ENCODE data around the gene RNU5B-1. TPM values are rescaled to one million over a fixed set of nuclear protein-coding genes. Genes with fewer than 3 reads are reported as not detected.

Gene RNU5B-1
- polyA plus RNA-seq, 4 donors: not detected

DNA sequence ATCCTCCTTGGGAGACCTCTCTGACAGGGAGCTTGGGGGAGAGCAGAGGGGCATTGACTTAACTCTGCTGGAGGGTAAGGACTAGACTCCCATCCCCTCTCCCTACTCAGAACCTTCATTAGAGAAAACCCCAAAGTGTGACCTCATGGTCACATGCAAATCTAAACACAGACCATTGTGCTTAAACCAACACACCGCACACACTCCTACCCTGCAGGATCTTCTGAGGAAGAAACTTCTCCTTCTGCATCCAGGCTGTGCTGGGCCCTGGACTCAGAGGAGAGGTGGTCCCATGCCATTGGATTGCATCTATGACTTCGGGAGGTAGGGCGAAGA lies 17.0 kb upstream of the RNU5B-1 start:
- no peak for DNase-seq (ENCODE audit: low read depth in 4 of 4, low spot score in 3 of 4)

DNA sequence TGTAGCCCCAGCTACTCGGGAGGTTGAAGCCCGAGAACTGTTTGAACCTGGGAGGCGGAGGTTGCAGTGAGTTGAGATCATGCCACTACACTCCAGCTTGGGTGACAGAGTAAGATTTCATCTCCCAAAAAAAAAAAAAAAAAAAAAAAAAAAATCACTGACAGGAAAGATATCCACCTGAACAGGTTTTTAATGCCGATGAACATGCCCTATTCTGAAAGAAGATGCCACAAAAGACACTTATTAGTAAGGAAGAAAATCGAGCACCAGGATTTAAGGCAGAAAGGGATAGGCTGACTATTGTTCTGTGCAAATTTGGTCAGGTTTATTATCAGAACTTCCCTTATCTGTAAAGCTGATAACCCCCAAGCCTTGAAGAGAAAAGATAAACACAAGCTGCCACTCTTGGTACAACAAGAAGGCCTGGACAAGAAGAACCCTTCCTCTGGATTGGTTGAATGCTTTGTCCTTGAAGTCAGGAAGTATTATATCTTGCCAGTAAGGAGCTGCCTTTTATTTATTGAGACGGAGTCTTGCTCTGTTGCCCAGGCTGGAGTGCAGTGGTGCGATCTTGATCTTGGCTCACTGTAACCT lies 15.1 kb upstream of the RNU5B-1 start:
- no peak for DNase-seq (ENCODE audit: low read depth in 4 of 4, low spot score in 3 of 4)

GRCh38 chr15:65290228-65290627 lies 14.2 kb upstream of the RNU5B-1 start:
- no peak for DNase-seq (ENCODE audit: low read depth in 4 of 4, low spot score in 3 of 4)

- DNase-seq (ENCODE audit: low read depth in 4 of 4, low spot score in 3 of 4): no peak
These were observed 11.4 kb upstream of the RNU5B-1 start for GRCh38 chr15:65292938-65293518.

GRCh38 chr15:65298731-65299130 lies 5.7 kb upstream of the RNU5B-1 start:
- DNase-seq (ENCODE audit: low read depth in 4 of 4, low spot score in 3 of 4): no peak

GRCh38 chr15:65300924-65301441 lies 3.5 kb upstream of the RNU5B-1 start:
- DNase-seq (ENCODE audit: low read depth in 4 of 4, low spot score in 3 of 4): no peak

- DNase-seq (ENCODE audit: low read depth in 4 of 4, low spot score in 3 of 4): no peak
These were observed 2.4 kb upstream of the RNU5B-1 start for GRCh38 chr15:65302061-65302460.

GRCh38 chr15:65303687-65304380 lies 643 bp upstream of the RNU5B-1 start:
- peak in 1 of 4 donors; percentile 70 for DNase-seq (ENCODE audit: low read depth in 4 of 4, low spot score in 3 of 4)

DNA sequence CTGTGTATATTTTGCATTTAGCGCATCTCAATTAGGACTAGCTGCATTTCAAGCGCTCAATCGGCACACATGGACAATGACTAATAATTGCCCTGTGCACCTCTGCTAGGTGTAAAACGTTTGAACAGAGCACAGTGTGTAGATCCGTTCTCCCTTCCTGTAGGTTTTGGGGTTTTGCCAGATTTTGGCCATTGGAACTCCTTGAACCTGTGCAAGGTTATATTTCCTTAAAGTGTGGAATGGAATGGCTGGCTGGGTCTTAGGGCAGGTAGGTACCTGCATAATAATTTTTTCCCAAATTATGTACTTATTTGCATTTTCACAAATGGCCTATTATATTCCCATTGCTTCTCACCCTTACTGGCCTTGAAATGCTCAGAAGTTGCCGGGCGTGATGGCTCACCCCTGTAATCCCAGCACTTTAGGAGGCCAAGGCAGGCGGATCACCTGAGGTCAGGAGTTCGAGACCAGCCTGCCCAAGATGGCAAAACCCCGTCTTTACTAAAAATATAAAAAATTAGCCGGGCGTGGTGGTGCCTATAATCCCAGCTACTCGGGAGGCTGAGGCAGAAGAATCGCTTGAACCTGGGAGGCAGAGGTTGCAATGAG lies 777 bp downstream of the RNU5B-1 start:
- DNase-seq (ENCODE audit: low read depth in 4 of 4, low spot score in 3 of 4): no peak

- DNase-seq (ENCODE audit: low read depth in 4 of 4, low spot score in 3 of 4): no peak
These were observed 1.3 kb downstream of the RNU5B-1 start for GRCh38 chr15:65305776-65306175.

GRCh38 chr15:65306551-65306950 lies 2.1 kb downstream of the RNU5B-1 start:
- no peak for DNase-seq (ENCODE audit: low read depth in 4 of 4, low spot score in 3 of 4)

GRCh38 chr15:65307978-65308377 lies 3.5 kb downstream of the RNU5B-1 start:
- DNase-seq (ENCODE audit: low read depth in 4 of 4, low spot score in 3 of 4): no peak

DNA sequence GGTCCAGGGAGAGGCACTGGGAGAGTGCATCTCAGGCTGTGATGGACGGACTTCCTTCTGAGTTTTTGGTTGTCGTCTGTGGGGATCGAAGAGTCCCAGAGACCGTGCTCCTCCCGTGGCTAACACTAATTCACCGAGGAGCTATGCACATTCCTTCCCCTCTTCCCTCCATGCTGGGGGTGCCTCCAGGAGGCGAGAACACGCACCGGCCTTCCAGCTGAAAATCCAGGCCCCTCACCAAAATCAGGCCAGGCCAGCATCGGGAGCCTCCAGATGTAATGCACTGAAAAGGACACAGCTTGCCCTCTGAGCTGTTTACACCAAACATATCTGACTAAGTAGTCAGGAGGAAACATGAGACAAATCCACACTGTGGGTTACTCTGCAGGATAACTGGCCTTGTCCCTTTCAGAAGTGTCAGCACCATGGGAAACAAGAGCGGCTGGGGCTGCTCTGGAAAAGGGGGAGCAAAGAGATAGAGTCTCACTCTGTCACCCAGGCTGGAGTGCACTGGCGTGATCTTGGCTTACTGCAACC lies 5.5 kb downstream of the RNU5B-1 start:
- no peak for DNase-seq (ENCODE audit: low read depth in 4 of 4, low spot score in 3 of 4)

GRCh38 chr15:65310431-65311137 lies 6.1 kb downstream of the RNU5B-1 start:
- DNase-seq (ENCODE audit: low read depth in 4 of 4, low spot score in 3 of 4): no peak

GRCh38 chr15:65311760-65312159 lies 7.3 kb downstream of the RNU5B-1 start:
- DNase-seq (ENCODE audit: low read depth in 4 of 4, low spot score in 3 of 4): no peak

GRCh38 chr15:65312400-65312916 lies 8.0 kb downstream of the RNU5B-1 start:
- peak in 3 of 4 donors; percentile 56 to 69 (median 62) for DNase-seq (ENCODE audit: low read depth in 4 of 4, low spot score in 3 of 4)

- DNase-seq (ENCODE audit: low read depth in 4 of 4, low spot score in 3 of 4): peak in 2 of 4 donors; percentile 63 to 74
These were observed 14.4 kb downstream of the RNU5B-1 start for GRCh38 chr15:65318870-65319356.

DNA sequence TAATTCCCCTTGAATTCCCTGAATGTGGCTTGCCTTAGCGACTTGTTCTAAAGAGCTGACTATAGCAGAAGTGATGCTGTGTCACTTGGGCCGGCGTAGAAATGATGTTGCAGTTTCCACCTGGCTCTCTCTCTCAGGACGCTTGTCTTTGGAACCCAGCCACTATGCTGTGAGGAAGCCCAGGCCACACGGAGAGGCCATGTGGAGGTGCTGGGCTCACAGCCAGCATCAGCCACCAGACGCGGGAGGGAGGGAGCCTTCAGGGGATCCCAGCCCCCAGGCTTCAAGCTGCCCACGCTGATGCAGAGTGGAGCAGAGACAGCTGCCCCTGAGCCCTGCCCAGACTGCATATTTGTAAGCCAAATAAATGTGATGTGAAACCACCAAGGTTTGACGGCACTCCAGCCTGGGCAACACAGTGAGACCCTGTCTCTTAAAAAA lies 18.6 kb downstream of the RNU5B-1 start:
- no peak for DNase-seq (ENCODE audit: low read depth in 4 of 4, low spot score in 3 of 4)

GRCh38 chr15:65326117-65326526 lies 21.6 kb downstream of the RNU5B-1 start:
- no peak for DNase-seq (ENCODE audit: low read depth in 4 of 4, low spot score in 3 of 4)

DNA sequence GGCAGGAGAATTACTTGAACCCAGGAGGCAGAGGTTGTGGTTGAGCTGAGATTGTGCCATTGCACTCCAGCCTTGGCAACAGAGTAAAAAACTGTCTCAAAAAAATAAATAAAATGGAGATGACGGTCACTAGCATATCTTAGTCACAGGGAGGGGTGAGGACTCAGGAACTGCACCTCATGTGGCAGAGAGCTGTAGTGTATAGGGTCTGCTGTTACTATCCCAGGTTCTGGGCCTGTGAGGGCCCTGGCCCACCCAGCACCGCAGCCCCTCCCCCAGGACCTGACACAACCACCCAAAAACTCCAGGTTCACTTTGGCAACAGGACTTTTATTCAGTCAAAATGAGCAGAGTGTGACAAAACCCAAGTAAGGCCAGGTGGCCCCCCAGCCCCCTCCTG lies 22.3 kb downstream of the RNU5B-1 start:
- DNase-seq (ENCODE audit: low read depth in 4 of 4, low spot score in 3 of 4): no peak

Data from left renal pelvis (tissue), 4 donors.